DOHH2 (cell line): ENCODE measurements around the gene CEMIP.

Experiments used
- H3F3A ChIP-seq: fragments of 200-600 bp; sonication (generic), shearing (Covaris generic); 2 replicates; pipeline ENCODE4 v1.6.0; 2016; ENCODE audit warnings: antibody characterized with exemption, mild to moderate bottlenecking; ENCODE audit not compliant: control insufficient read depth, insufficient read depth
- H3K27ac ChIP-seq: fragments of 200-600 bp; sonication (generic); 2 replicates; pipeline ENCODE4 v1.5.1; 2014; ENCODE audit warnings: low read depth, mild to moderate bottlenecking, low read length, moderate library complexity
- H3K27me3 ChIP-seq: fragments of 200-600 bp; sonication (generic); 2 replicates; pipeline ENCODE4 v1.6.1; 2014; ENCODE audit warnings: mild to moderate bottlenecking, low read length, mixed read lengths; ENCODE audit not compliant: control insufficient read depth
- H3K36me3 ChIP-seq: fragments of 200-600 bp; sonication (generic); 2 replicates; pipeline ENCODE4 v1.6.1; 2014; ENCODE audit warnings: mild to moderate bottlenecking, low read length, moderate library complexity, mixed read lengths; ENCODE audit not compliant: control insufficient read depth
- H3K4me1 ChIP-seq: fragments of 200-600 bp; sonication (generic); 2 replicates; pipeline ENCODE4 v1.6.1; 2014; ENCODE audit warnings: mild to moderate bottlenecking, low read length, mixed read lengths; ENCODE audit not compliant: control insufficient read depth
- H3K4me2 ChIP-seq: fragments of 200-600 bp; sonication (generic); 2 replicates; pipeline ENCODE4 v1.6.0; 2014; ENCODE audit warnings: mild to moderate bottlenecking, low read length, moderate library complexity
- H3K4me3 ChIP-seq: fragments of 200-600 bp; sonication (generic); 2 replicates; pipeline ENCODE4 v1.5.1; 2014; ENCODE audit warnings: mild to moderate bottlenecking, low read length, mixed read lengths
- H3K79me2 ChIP-seq: fragments of 200-600 bp; sonication (generic); 2 replicates; pipeline ENCODE4 v1.6.1; 2014; ENCODE audit warnings: mild to moderate bottlenecking, low read length, mixed read lengths; ENCODE audit not compliant: control insufficient read depth
- H3K9me2 ChIP-seq: fragments of 200-600 bp; sonication (generic); replicated peaks from 2 replicates; pipeline ENCODE4 v1.6.1; 2014; ENCODE audit warnings: mild to moderate bottlenecking, low read length, mixed read lengths; ENCODE audit not compliant: control insufficient read depth
- H3K9me3 ChIP-seq: fragments of 200-600 bp; sonication (generic); 2 replicates; pipeline ENCODE4 v1.6.1; 2014; ENCODE audit warnings: antibody characterized with exemption, low read length, mixed read lengths; ENCODE audit not compliant: control insufficient read depth, insufficient read depth
- H4K20me1 ChIP-seq: fragments of 200-600 bp; sonication (generic); 2 replicates; pipeline ENCODE4 v1.6.0; 2014; ENCODE audit warnings: low read depth, mild to moderate bottlenecking, antibody characterized with exemption, low read length, moderate library complexity; ENCODE audit not compliant: control insufficient read depth, insufficient read depth
- CTCF ChIP-seq: fragments of 200-600 bp; sonication (generic); IDR thresholded peaks from one replicate; pipeline ENCODE4 v1.5.1; 2014; ENCODE audit warnings: antibody characterized with exemption, mild to moderate bottlenecking, low read depth, low read length; ENCODE audit not compliant: poor library complexity, severe bottlenecking
- EZH2phosphoT487 ChIP-seq: fragments of 200-600 bp; sonication (generic); IDR thresholded peaks from 2 replicates; pipeline ENCODE4 v1.6.1; 2017; ENCODE audit warnings: borderline replicate concordance, mild to moderate bottlenecking, antibody characterized with exemption, low read length, moderate library complexity, mixed read lengths

Gene CEMIP

GRCh38 chr15:80789296-80789695, 10.1 kb downstream of the CEMIP start:
- H3K4me3 ChIP-seq = no peak overlapping the region
- no peak overlapping the region for H3K27ac ChIP-seq
- no peaks in the 10 kb centered on the region for H4K20me1 ChIP-seq
- H3K4me2 ChIP-seq = no peak overlapping the region
- no peaks in the 10 kb centered on the region for H3K4me1 ChIP-seq
- no peaks in the 10 kb centered on the region for H3K9me3 ChIP-seq
- no peaks in the 10 kb centered on the region for H3K79me2 ChIP-seq
- TF ChIP-seq CTCF = no peak
- TF ChIP-seq EZH2phosphoT487 = no peak
- no peaks in the 10 kb centered on the region for H3F3A ChIP-seq
- no peaks in the 10 kb centered on the region for H3K9me2 ChIP-seq
- H3K36me3 ChIP-seq = no peaks in the 10 kb centered on the region
- peaks cover 17% of the 10 kb centered on the region for H3K27me3 ChIP-seq

GRCh38 chr15:80789796-80790195, 10.6 kb downstream of the CEMIP start:
- Histone ChIP-seq H3K9me2 (no peaks in the 10 kb centered on the region), H3K4me1 (no peaks in the 10 kb centered on the region), H3K4me3 (no peak overlapping the region), H3K79me2 (no peaks in the 10 kb centered on the region), H3K36me3 (no peaks in the 10 kb centered on the region), H3K27me3 (peaks cover 14% of the 10 kb centered on the region), H3K27ac (no peak overlapping the region), H3K9me3 (no peaks in the 10 kb centered on the region), H3F3A (no peaks in the 10 kb centered on the region), H3K4me2 (no peak overlapping the region), H4K20me1 (no peaks in the 10 kb centered on the region)
- TF ChIP-seq EZH2phosphoT487 = no peak
- TF ChIP-seq CTCF = no peak

GRCh38 chr15:80790236-80790635, 11.1 kb downstream of the CEMIP start:
- no peak overlapping the region for H3K27ac ChIP-seq
- no peak overlapping the region for H3K4me2 ChIP-seq
- no peaks in the 10 kb centered on the region for H3K9me2 ChIP-seq
- H4K20me1 ChIP-seq = no peaks in the 10 kb centered on the region
- TF ChIP-seq CTCF = no peak
- no peak for TF ChIP-seq EZH2phosphoT487
- H3K9me3 ChIP-seq = no peaks in the 10 kb centered on the region
- H3K36me3 ChIP-seq = no peaks in the 10 kb centered on the region
- H3K27me3 ChIP-seq = peaks cover 14% of the 10 kb centered on the region
- no peak overlapping the region for H3K4me3 ChIP-seq
- no peaks in the 10 kb centered on the region for H3F3A ChIP-seq
- H3K4me1 ChIP-seq = no peaks in the 10 kb centered on the region
- no peaks in the 10 kb centered on the region for H3K79me2 ChIP-seq

- H4K20me1 ChIP-seq = no peaks in the 10 kb centered on the region
- TF ChIP-seq EZH2phosphoT487 (no peak), CTCF (no peak)
- no peak overlapping the region for H3K27ac ChIP-seq
- H3K27me3 ChIP-seq = peaks cover 14% of the 10 kb centered on the region
- H3K9me2 ChIP-seq = no peaks in the 10 kb centered on the region
- H3K4me2 ChIP-seq = no peak overlapping the region
- H3K9me3 ChIP-seq = no peaks in the 10 kb centered on the region
- no peaks in the 10 kb centered on the region for H3K36me3 ChIP-seq
- H3K4me1 ChIP-seq = no peaks in the 10 kb centered on the region
- no peaks in the 10 kb centered on the region for H3F3A ChIP-seq
- H3K4me3 ChIP-seq = no peak overlapping the region
- no peaks in the 10 kb centered on the region for H3K79me2 ChIP-seq
These were observed 11.8 kb downstream of the CEMIP start for GRCh38 chr15:80791004-80791403.
